CD8-positive, alpha-beta memory T cell (primary cell): Measurements from ENCODE around the gene AQP11. TPM values are rescaled to one million over a fixed set of nuclear protein-coding genes. Genes with fewer than 3 reads are reported as not detected.

ENCODE experiments used
- CTCF ChIA-PET: fragments of 350-600 bp; sonication (Branson Sonifier 250); formaldehyde crosslinking; loops from one replicate; lab custom pipeline; 2021; ENCODE audit warnings: antibody characterized with exemption; lab: Charles Lee
- POLR2A ChIA-PET: fragments of 350-600 bp; sonication (Branson Sonifier 250); formaldehyde crosslinking; loops from one replicate; lab custom pipeline; 2021; ENCODE audit warnings: antibody characterized with exemption; lab: Charles Lee
- DNase-seq, 5 donors: peaks; one replicate each; pipeline versions ENCODE4 v3.0.0 to v3.0.0-alpha.2; 2020 to 2022; ENCODE audit warnings: mixed read lengths in 1 of 5
- H3K27ac ChIP-seq: one replicate; pipeline ENCODE4 v1.7.0; 2013; ENCODE audit warnings: low read depth, mild to moderate bottlenecking, low read length, moderate library complexity
- H3K27me3 ChIP-seq: 2 replicates; pipeline ENCODE4 v1.7.0; 2013; ENCODE audit warnings: low read length, mild to moderate bottlenecking; ENCODE audit not compliant: insufficient read depth, poor library complexity, severe bottlenecking
- H3K36me3 ChIP-seq: 2 replicates; pipeline ENCODE4 v1.7.0; 2013; ENCODE audit warnings: mild to moderate bottlenecking, low read length, moderate library complexity; ENCODE audit not compliant: insufficient read depth
- H3K4me1 ChIP-seq: 2 replicates; pipeline ENCODE4 v1.7.0; 2013; ENCODE audit warnings: mild to moderate bottlenecking, low read length, moderate library complexity; ENCODE audit not compliant: insufficient read depth
- H3K4me3 ChIP-seq: 2 replicates; pipeline ENCODE4 v1.7.0; 2013; ENCODE audit warnings: mild to moderate bottlenecking, low read length
- H3K9me3 ChIP-seq: 2 replicates; pipeline ENCODE4 v1.7.0; 2013; ENCODE audit warnings: mild to moderate bottlenecking, low read length
- H3K27ac Mint-ChIP-seq, 8 donors: one replicate each; pipeline ENCODE4 v1.8.0; 2020 to 2021; ENCODE audit warnings: mixed read lengths in 8 of 8, mild to moderate bottlenecking in 6 of 8, inconsistent platforms in 3 of 8, moderate library complexity in 3 of 8
- H3K27me3 Mint-ChIP-seq, 2 donors: one replicate each; pipeline ENCODE4 v1.8.0; 2020 to 2021; ENCODE audit warnings: mixed read lengths in 2 of 2, mild to moderate bottlenecking in 1 of 2, moderate library complexity in 1 of 2
- H3K36me3 Mint-ChIP-seq, 3 donors: one replicate each; pipeline ENCODE4 v1.8.0; 2020 to 2021; ENCODE audit warnings: mixed read lengths in 3 of 3, inconsistent platforms in 1 of 3, mild to moderate bottlenecking in 1 of 3
- H3K4me1 Mint-ChIP-seq, 3 donors: one replicate each; pipeline ENCODE4 v1.8.0; 2020 to 2021; ENCODE audit warnings: mixed read lengths in 3 of 3, inconsistent platforms in 1 of 3, mild to moderate bottlenecking in 1 of 3
- H3K4me3 Mint-ChIP-seq, 7 donors: one replicate each; pipeline ENCODE4 v1.8.0; 2020 to 2021; ENCODE audit warnings: mixed read lengths in 7 of 7, mild to moderate bottlenecking in 6 of 7, moderate library complexity in 4 of 7, inconsistent platforms in 2 of 7
- H3K9me3 Mint-ChIP-seq, 5 donors: one replicate each; pipeline ENCODE4 v1.8.0; 2020 to 2022; ENCODE audit warnings: mixed read lengths in 5 of 5, mild to moderate bottlenecking in 3 of 5, moderate library complexity in 2 of 5, inconsistent platforms in 1 of 5
- polyA plus RNA-seq: library from polyadenylated mRNA; unstranded; fragments of 300-500 nt; fragmentation: Illumina TruSeq; gene quantifications from one replicate; pipeline ENCODE4 v1.2.3, GENCODE V29; 2021
- total RNA-seq, 2 experiments: library from RNA; stranded (reverse); gene quantifications; one replicate each; pipeline ENCODE4 v1.2.3, GENCODE V29; 2021

The AQP11 gene
- total and polyA plus RNA-seq, 3 experiments from 2014 or later, result 0.11 to 1.4 (median 0.50) TPM

- POLR2A ChIA-PET, result interaction anchor here (0.7 kb wide), 1 partner anchor 582 kb away, joined by 4 read pairs; no protein-coding TSS in a partner anchor
Measured at GRCh38 chr11:77654770-77655434, 65.1 kb downstream of the AQP11 start.

DNA sequence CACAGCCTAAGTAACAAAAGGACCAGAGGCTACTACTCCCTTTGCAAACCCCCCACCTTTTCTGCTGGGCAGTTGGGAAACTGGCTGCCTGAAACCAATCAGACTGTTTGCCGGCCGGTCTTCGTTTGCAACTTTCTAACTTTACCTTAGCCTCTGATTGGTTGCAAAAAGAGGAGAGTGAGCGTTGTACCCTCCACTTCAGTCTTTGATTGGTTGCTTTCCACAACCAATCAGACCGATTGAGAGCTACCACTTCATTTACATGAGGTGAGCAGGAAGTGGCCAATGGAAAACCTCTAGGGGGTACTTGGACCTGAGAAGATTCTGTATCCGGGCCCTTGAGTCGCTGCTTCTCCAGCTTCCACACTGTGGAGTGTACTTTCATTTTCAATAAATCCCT, 66.6 kb downstream of the AQP11 start:
- Mint-ChIP-seq H3K9me3 (no peaks in the 10 kb centered on the region), H3K4me1 (no peaks in the 10 kb centered on the region), H3K4me3 (no peak overlapping the region), H3K27me3 (peaks cover 0 to 3% of the 10 kb centered on the region in 2 donors), H3K36me3 (no peaks in the 10 kb centered on the region), H3K27ac (no peak overlapping the region)
- Histone ChIP-seq H3K4me3 (no peak overlapping the region), H3K27ac (no peak overlapping the region), H3K4me1 (no peaks in the 10 kb centered on the region), H3K9me3 (no peaks in the 10 kb centered on the region), H3K36me3 (no peaks in the 10 kb centered on the region), H3K27me3 (no peaks in the 10 kb centered on the region)
- ChIA-PET POLR2A (no interaction called here), CTCF (no interaction called here)
- no peak for DNase-seq

More at GRCh38 chr11:77654770-77655434, 65.1 kb downstream of the AQP11 start:
- H3K27ac Mint-ChIP-seq, result no peak overlapping the region
- H3K27me3 Mint-ChIP-seq, result peaks cover 3 to 8% of the 10 kb centered on the region in 2 donors
- H3K4me3 Mint-ChIP-seq, result no peak overlapping the region
- no peaks in the 10 kb centered on the region for H3K4me1 ChIP-seq
- H3K27ac ChIP-seq, result no peak overlapping the region
- H3K36me3 Mint-ChIP-seq, result peaks cover 0 to 2% (median 2%) of the 10 kb centered on the region in 3 donors
- H3K36me3 ChIP-seq, result no peaks in the 10 kb centered on the region
- no peak overlapping the region for H3K4me3 ChIP-seq
- no peaks in the 10 kb centered on the region for H3K9me3 ChIP-seq
- CTCF ChIA-PET, result no interaction called here
- H3K9me3 Mint-ChIP-seq, result no peaks in the 10 kb centered on the region
- H3K27me3 ChIP-seq, result no peaks in the 10 kb centered on the region
- no peak for DNase-seq
- no peaks in the 10 kb centered on the region for H3K4me1 Mint-ChIP-seq

DNA sequence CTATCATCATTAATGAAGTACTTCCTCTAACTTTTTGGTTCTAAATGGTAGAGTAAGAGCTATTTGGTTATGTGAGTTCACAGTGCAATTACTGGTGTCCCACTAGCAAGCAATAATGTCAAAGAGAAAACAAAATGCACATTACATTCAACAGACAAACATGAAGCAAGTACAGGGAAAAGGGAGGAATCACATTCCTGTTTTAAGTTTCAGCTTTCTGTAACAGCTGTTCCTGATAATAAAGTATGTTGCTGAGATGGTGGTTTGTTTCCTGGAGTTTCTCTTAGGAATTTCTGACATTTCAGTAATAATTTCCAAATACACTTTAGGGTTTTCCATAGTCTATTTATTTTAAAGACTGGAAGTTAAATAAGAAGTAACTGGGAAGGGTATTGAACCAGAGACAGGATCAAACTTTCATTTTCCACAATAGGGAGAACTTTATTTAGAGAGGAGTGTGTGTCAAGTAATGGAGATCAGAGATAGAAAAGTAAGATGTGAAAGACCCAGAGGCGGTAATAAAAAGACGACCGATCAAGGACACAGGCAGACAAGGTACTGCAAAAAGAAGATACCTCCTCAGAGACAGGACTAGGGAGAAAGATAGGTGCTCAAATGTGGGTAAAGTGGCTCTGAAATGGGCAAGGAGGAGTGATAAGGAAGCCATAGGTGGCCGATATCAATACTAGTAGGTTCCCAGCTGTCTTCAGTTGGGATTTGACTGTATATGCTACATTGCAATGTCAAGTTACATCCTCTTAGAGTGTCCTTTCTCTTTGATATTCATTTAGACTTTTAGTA, 68.7 kb downstream of the AQP11 start:
- Mint-ChIP-seq H3K36me3 (peaks cover 0 to 1% (median 0%) of the 10 kb centered on the region in 3 donors), H3K4me3 (no peak overlapping the region), H3K4me1 (no peaks in the 10 kb centered on the region), H3K27ac (peak overlapping the region in 1 of 8 donors; percentile 1), H3K9me3 (no peaks in the 10 kb centered on the region), H3K27me3 (peaks cover 0 to 3% of the 10 kb centered on the region in 2 donors)
- Histone ChIP-seq H3K9me3 (no peaks in the 10 kb centered on the region), H3K27ac (no peak overlapping the region), H3K4me1 (no peaks in the 10 kb centered on the region), H3K4me3 (no peak overlapping the region), H3K36me3 (no peaks in the 10 kb centered on the region), H3K27me3 (no peaks in the 10 kb centered on the region)
- DNase-seq, result no peak
- ChIA-PET POLR2A (no interaction called here), CTCF (no interaction called here)

Other genes with a start within 250 kb of the AQP11 start
- 10 to 100 TPM; 25.9 to 32.1 TPM for gene PAK1, start 115.9 kb upstream of the AQP11 start, total RNA-seq
- gene PAK1, start 115.9 kb upstream of the AQP11 start, polyA plus RNA-seq, result 9.3 TPM
- gene CLNS1A, start 47.8 kb downstream of the AQP11 start, total RNA-seq, result 100 to 1,000 TPM; 138 to 143 TPM
- 114 TPM for gene CLNS1A, start 47.8 kb downstream of the AQP11 start, polyA plus RNA-seq
- 10 to 100 TPM; 54.2 to 57.0 TPM for gene RSF1, start 230.8 kb downstream of the AQP11 start, total RNA-seq
- 51.2 TPM for gene RSF1, start 230.8 kb downstream of the AQP11 start, polyA plus RNA-seq
- gene AAMDC, start 231.2 kb downstream of the AQP11 start, total RNA-seq, result 1 to 10 TPM; 4.3 to 4.9 TPM
- gene AAMDC, start 231.2 kb downstream of the AQP11 start, polyA plus RNA-seq, result 22.1 TPM